Measurements from ENCODE around the gene THUMPD1. TPM values are rescaled to one million over a fixed set of nuclear protein-coding genes. Genes with fewer than 3 reads are reported as not detected.
A peak's percentile ranks its signal among the peaks of the same experiment; 100 is the strongest.
"Not testable (repeated sequence)": the region's sequence is repeated elsewhere in the genome, so short reads cannot be mapped to it uniquely, and the experiment has no call there.

THUMPD1 gene
- total RNA-seq, 4 donors from 2014 or later, result 54.0 to 102 (median 84.0) TPM

- H3K36me3 ChIP-seq, result no peaks in the 10 kb centered on the region
- no peaks in the 10 kb centered on the region for H3K27me3 ChIP-seq
- no peak for TF ChIP-seq CTCF (IDR thresholded peaks at IDR 0.05)
- no peak for TF ChIP-seq EP300 (IDR thresholded peaks at IDR 0.05)
- TF ChIP-seq POLR2A (IDR thresholded peaks at IDR 0.05; ENCODE audit: low read depth), result no peak
- TF ChIP-seq POLR2AphosphoS5 (IDR thresholded peaks at IDR 0.05), result no peak
- no peaks in the 10 kb centered on the region for H3K9me3 ChIP-seq
- 52% methylated on average over 3 of the region's 3 CpGs for WGBS
- no peak for DNase-seq (ENCODE audit: extremely low spot score)
- peak overlapping the region in 1 of 4 donors; percentile 7 for H3K27ac ChIP-seq (replicated peaks in 1 of 4)
- no peaks in the 10 kb centered on the region for H3K4me1 ChIP-seq
- intact Hi-C loops (cut with DNase I), result no loop called here
- no peak overlapping the region for H3K4me3 ChIP-seq
These were observed 37.3 kb downstream of the THUMPD1 start for GRCh38 chr16:20704281-20704680.

GRCh38 chr16:20701692-20702091 is 39.9 kb downstream of the THUMPD1 start:
- H3K4me3 ChIP-seq; DNase-seq (ENCODE audit: extremely low spot score); H3K27me3 ChIP-seq; H3K27ac ChIP-seq (replicated peaks in 1 of 4); intact Hi-C loops (cut with DNase I); H3K36me3 ChIP-seq; H3K4me1 ChIP-seq; H3K9me3 ChIP-seq: not testable (repeated sequence)

- Histone ChIP-seq H3K27me3 (no peaks in the 10 kb centered on the region), H3K27ac (replicated peaks in 1 of 4) (no peak overlapping the region), H3K4me1 (no peaks in the 10 kb centered on the region), H3K9me3 (no peaks in the 10 kb centered on the region), H3K36me3 (no peaks in the 10 kb centered on the region), H3K4me3 (no peak overlapping the region)
- intact Hi-C loops (cut with DNase I), result no loop called here
- TF ChIP-seq CTCF (IDR thresholded peaks at IDR 0.05) (no peak), EP300 (IDR thresholded peaks at IDR 0.05) (no peak), POLR2AphosphoS5 (IDR thresholded peaks at IDR 0.05) (no peak), POLR2A (IDR thresholded peaks at IDR 0.05; ENCODE audit: low read depth) (no peak)
- WGBS, result 85% methylated on average over 2 of the region's 2 CpGs
- DNase-seq (ENCODE audit: extremely low spot score), result no peak
These were observed 45.0 kb downstream of the THUMPD1 start for GRCh38 chr16:20696618-20697017.

- TF ChIP-seq POLR2AphosphoS5 (IDR thresholded peaks at IDR 0.05) (no peak), POLR2A (IDR thresholded peaks at IDR 0.05; ENCODE audit: low read depth) (no peak), CTCF (IDR thresholded peaks at IDR 0.05) (no peak), EP300 (IDR thresholded peaks at IDR 0.05) (no peak)
- WGBS, result 81% methylated on average over 4 of the region's 4 CpGs
- intact Hi-C loops (cut with DNase I), result no loop called here
- H3K9me3 ChIP-seq, result no peaks in the 10 kb centered on the region
- DNase-seq (ENCODE audit: extremely low spot score), result no peak
- no peaks in the 10 kb centered on the region for H3K27me3 ChIP-seq
- no peak overlapping the region for H3K27ac ChIP-seq (replicated peaks in 1 of 4)
- no peaks in the 10 kb centered on the region for H3K36me3 ChIP-seq
- no peaks in the 10 kb centered on the region for H3K4me1 ChIP-seq
- H3K4me3 ChIP-seq, result no peak overlapping the region
These were observed 46.6 kb downstream of the THUMPD1 start for GRCh38 chr16:20695024-20695423.

GRCh38 chr16:20694096-20694495 is 47.5 kb downstream of the THUMPD1 start:
- H3K4me3 ChIP-seq; H3K9me3 ChIP-seq; H3K4me1 ChIP-seq; intact Hi-C loops (cut with DNase I); H3K36me3 ChIP-seq; H3K27ac ChIP-seq (replicated peaks in 1 of 4); DNase-seq (ENCODE audit: extremely low spot score); H3K27me3 ChIP-seq: not testable (repeated sequence)
- 41% methylated on average over 6 of the region's 6 CpGs for WGBS

- Histone ChIP-seq H3K27me3 (no peaks in the 10 kb centered on the region), H3K4me1 (no peaks in the 10 kb centered on the region), H3K4me3 (no peak overlapping the region), H3K9me3 (peaks cover 0 to 11% (median 3%) of the 10 kb centered on the region in 4 donors), H3K36me3 (no peaks in the 10 kb centered on the region), H3K27ac (replicated peaks in 1 of 4) (no peak overlapping the region)
- TF ChIP-seq POLR2AphosphoS5 (IDR thresholded peaks at IDR 0.05), result no peak
- TF ChIP-seq EP300 (IDR thresholded peaks at IDR 0.05), result no peak
- TF ChIP-seq POLR2A (IDR thresholded peaks at IDR 0.05; ENCODE audit: low read depth), result no peak
- no peak for TF ChIP-seq CTCF (IDR thresholded peaks at IDR 0.05)
- DNase-seq (ENCODE audit: extremely low spot score), result no peak
- intact Hi-C loops (cut with DNase I), result no loop called here
These were observed 52.0 kb downstream of the THUMPD1 start for GRCh38 chr16:20689668-20690067.
